HUES48 (cell line): Measurements from ENCODE around the gene ZNF281.
"Not testable (repeated sequence)": the region's sequence is repeated elsewhere in the genome, so short reads cannot be mapped to it uniquely, and the experiment has no call there.

Experiments used
- H3K27ac ChIP-seq: one replicate; pipeline ENCODE4 v1.7.0; 2013; ENCODE audit warnings: low read depth, low read length, inconsistent platforms
- H3K27me3 ChIP-seq: 2 replicates; pipeline ENCODE4 v1.6.1; 2013; ENCODE audit warnings: mild to moderate bottlenecking, low read length; ENCODE audit not compliant: control insufficient read depth, insufficient read depth
- H3K36me3 ChIP-seq: 2 replicates; pipeline ENCODE4 v1.6.1; 2013; ENCODE audit warnings: low read length; ENCODE audit not compliant: control insufficient read depth, insufficient read depth
- H3K4me1 ChIP-seq: 2 replicates; pipeline ENCODE4 v1.6.1; 2013; ENCODE audit warnings: mild to moderate bottlenecking, low read length; ENCODE audit not compliant: control insufficient read depth, insufficient read depth
- H3K4me3 ChIP-seq: 2 replicates; pipeline ENCODE4 v1.5.1; 2013; ENCODE audit warnings: mild to moderate bottlenecking, low read depth, low read length
- H3K9ac ChIP-seq: 2 replicates; pipeline ENCODE4 v1.6.1; 2013; ENCODE audit warnings: mild to moderate bottlenecking, low read depth, low read length, moderate library complexity
- H3K9me3 ChIP-seq: 2 replicates; pipeline ENCODE4 v1.6.1; 2013; ENCODE audit warnings: low read length; ENCODE audit not compliant: control insufficient read depth, insufficient read depth

The ZNF281 gene

DNA sequence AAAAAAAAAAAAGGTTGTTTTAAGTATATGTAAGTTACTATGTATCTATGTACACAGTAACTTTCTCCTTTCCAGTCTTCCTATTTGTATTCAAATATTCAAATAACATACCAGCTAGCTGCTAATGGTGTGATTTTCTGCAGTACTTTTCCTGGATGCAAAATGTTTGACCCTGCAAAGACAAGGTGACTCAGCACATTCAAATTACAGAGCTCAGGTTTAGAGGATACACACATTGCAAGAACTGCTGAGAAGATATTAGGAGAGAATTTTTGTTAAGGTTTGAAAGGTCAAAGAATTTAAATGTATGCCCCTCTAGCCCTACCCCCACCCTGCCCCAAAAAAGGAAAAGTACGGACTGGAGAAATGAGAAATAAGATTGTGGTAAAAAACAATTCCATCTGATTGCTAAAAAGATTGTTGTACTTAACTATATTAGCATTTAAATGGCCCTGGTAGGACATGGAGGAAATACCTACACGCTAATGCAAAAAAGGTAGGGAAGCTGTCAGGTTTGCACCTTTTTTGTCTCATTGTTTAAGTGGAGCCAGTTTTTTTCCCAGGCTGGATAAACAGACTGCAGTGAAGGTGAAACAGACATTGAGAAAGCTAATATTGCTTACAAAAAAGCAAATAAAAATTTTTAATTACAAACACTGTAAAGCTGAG lies 45.6 kb downstream of the ZNF281 start:
- no peaks in the 10 kb centered on the region for H3K9me3 ChIP-seq
- peak overlapping the region; percentile 100 for H3K27ac ChIP-seq
- no peaks in the 10 kb centered on the region for H3K27me3 ChIP-seq
- H3K4me3 ChIP-seq: peak overlapping the region; percentile 39
- H3K4me1 ChIP-seq: peaks cover 68% of the 10 kb centered on the region
- H3K36me3 ChIP-seq: peaks cover 10% of the 10 kb centered on the region
- peak overlapping the region; percentile 71; the same call in 1 of the 2 replicates for H3K9ac ChIP-seq

DNA sequence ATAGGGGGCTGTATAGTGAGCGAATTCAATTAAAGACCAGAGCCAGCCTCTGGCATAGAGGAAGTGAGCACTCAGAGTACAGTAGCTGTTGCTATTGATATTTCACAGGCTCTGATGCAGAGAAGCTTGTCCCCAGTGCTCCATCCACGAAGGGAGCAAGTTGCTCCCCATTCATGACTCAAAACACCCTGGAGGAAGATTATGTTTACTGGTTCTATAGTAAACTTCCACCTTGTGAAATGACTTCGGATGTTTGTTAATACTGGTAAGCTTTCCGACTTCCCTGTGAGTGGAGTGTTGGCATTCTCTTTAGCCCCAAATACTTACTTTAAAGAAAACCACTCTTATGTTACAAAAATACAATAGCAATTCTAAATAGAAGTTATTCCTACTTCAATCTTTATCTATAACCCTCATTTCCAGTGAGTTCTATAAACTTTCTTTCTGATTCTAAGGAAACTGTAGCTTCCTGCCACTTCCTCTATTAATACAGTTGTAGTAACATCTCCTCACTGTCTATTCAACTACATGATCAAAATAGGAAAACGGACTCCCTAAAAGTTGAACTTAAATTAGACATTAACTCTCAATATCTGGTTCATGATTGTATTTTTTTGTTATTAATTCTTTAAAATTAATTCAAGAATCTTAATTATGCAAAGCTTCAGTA lies 46.4 kb downstream of the ZNF281 start:
- Histone ChIP-seq H3K4me3 (peak overlapping the region; percentile 39), H3K9me3 (no peaks in the 10 kb centered on the region), H3K27ac (peak overlapping the region; percentile 100), H3K4me1 (peaks cover 60% of the 10 kb centered on the region), H3K27me3 (no peaks in the 10 kb centered on the region), H3K9ac (peak overlapping the region; percentile 71; the same call in 1 of the 2 replicates), H3K36me3 (peaks cover 10% of the 10 kb centered on the region)

DNA sequence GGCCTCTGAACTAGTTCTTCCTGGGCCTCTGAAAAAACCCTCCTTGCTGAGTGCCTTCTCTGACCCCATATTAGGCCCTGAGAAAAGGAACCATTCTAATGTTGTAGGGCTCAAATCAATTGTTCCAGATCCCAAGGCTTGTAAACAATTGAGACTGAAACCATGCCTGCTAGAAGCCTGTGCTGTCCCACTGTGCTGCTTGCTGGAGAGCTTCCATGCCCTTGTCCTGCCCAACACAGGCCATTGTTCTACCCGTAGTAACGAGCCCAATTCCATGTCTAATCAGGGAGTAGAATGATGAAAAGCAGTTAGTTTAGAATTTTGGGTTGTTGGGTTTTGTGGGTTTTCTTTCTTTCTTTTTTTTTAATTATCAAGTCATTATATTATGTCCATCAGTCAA lies 47.4 kb downstream of the ZNF281 start:
- Histone ChIP-seq H3K9me3 (no peaks in the 10 kb centered on the region), H3K4me1 (peaks cover 51% of the 10 kb centered on the region), H3K4me3 (no peak overlapping the region), H3K36me3 (peaks cover 3% of the 10 kb centered on the region; the same call in 1 of the 2 replicates), H3K27ac (peak overlapping the region; percentile 100), H3K27me3 (no peaks in the 10 kb centered on the region), H3K9ac (peak overlapping the region; percentile 50; the same call in 1 of the 2 replicates)

DNA sequence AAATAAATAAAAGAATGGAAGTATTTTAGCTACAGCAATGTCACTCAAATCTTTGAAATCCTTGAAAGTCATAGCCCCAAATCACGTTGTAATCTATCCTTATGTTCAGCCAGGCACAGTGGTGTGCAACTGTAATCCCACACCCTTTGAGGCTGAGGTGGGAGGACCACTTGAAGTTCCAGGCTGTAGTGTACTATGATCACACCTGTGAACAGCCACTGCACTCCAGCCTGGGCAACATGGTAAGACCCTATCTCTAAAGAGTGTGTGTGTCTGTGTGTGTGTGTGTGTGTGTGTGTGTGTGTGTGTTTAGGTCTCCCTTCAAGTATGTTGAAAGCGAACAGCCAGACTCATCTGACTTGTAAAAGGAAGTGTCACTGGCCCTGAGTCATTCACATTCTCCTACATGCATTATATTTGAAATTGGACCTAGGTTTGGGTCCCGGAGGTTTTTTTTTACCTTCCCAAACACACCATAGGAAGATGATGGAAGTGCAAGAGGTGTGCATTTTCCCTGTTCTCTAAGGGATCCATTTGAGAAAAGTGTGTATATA lies 50.1 kb downstream of the ZNF281 start:
- Histone ChIP-seq H3K4me3 (no peak overlapping the region), H3K36me3 (no peaks in the 10 kb centered on the region), H3K9me3 (no peaks in the 10 kb centered on the region), H3K27me3 (no peaks in the 10 kb centered on the region), H3K9ac (no peak overlapping the region), H3K4me1 (peaks cover 31% of the 10 kb centered on the region), H3K27ac (peak overlapping the region; percentile 32)

GRCh38 chr1:200357925-200358324 lies 51.9 kb downstream of the ZNF281 start:
- H3K9ac ChIP-seq: not testable (repeated sequence)

GRCh38 chr1:200355801-200356200 lies 54.0 kb downstream of the ZNF281 start:
- no peak overlapping the region for H3K4me3 ChIP-seq
- no peaks in the 10 kb centered on the region for H3K36me3 ChIP-seq
- H3K27me3 ChIP-seq: no peaks in the 10 kb centered on the region
- peaks cover 15% of the 10 kb centered on the region; the same call in 1 of the 2 replicates for H3K4me1 ChIP-seq
- H3K9ac ChIP-seq: no peak overlapping the region
- H3K27ac ChIP-seq: no peak overlapping the region
- no peaks in the 10 kb centered on the region for H3K9me3 ChIP-seq

More at GRCh38 chr1:200357925-200358324, 51.9 kb downstream of the ZNF281 start:
- H3K9me3 ChIP-seq, H3K4me3 ChIP-seq, H3K27ac ChIP-seq, H3K27me3 ChIP-seq, H3K36me3 ChIP-seq: not testable (repeated sequence)
- peaks cover 24% of the 10 kb centered on the region for H3K4me1 ChIP-seq
